Pancreas (tissue), 10 donors: ENCODE results near the gene SLC25A46. TPM values are rescaled to one million over a fixed set of nuclear protein-coding genes. Genes with fewer than 3 reads are reported as not detected.

Experiments
- ATAC-seq, 4 donors: fragments of 200-7000 bp; cut with Tn5 transposase; one replicate each; pipeline versions ENCODE4 v1.8.0 to v1.9.1; 2020; ENCODE audit warnings: mild to moderate bottlenecking in 4 of 4, moderate library complexity in 4 of 4
- DNase-seq, 6 donors: peaks; one replicate each; pipeline ENCODE4 v3.0.0-alpha.2; 2020
- FAIRE-seq: peaks from 2 replicates; lab custom pipeline; 2012; peaks lifted over from hg19 to GRCh38; lab: Jason Lieb, UNC
- H3K27ac ChIP-seq, 4 donors: fragments of 200-600 bp; sonication (generic); 1 replicate in 3 of 4; 2 replicates in 1 of 4; pipeline versions ENCODE4 v1.5.0 to v1.8.0; 2020
- H3K27me3 ChIP-seq, 4 donors: fragments of 200-600 bp; one replicate each; pipeline ENCODE4 v1.8.0; 2021
- H3K36me3 ChIP-seq, 3 donors: fragments of 200-600 bp; sonication (generic) in 1 of 3; one replicate each; pipeline versions ENCODE4 v1.5.0 to v1.8.0; 2020 to 2021
- H3K4me1 ChIP-seq, 3 donors: fragments of 200-600 bp; one replicate each; pipeline ENCODE4 v1.8.0; 2021
- H3K4me3 ChIP-seq, 4 donors: fragments of 200-600 bp; sonication (generic) in 2 of 4; one replicate each; pipeline versions ENCODE4 v1.5.0 to v1.8.0; 2020 to 2021
- H3K9me3 ChIP-seq, 4 donors: fragments of 200-600 bp; one replicate each; pipeline ENCODE4 v1.8.0; 2021
- WGBS, 2 donors: extraction: QIAGEN DNeasy Blood & Tissue Kit; methylation state at CpG; one replicate each; pipeline ENCODE4 v1.1.7; 2013; 5-methylcytosine and 5-hydroxymethylcytosine counted together
- intact Hi-C, 3 donors: fragments of 100-400 bp; cut with DNase I; formaldehyde crosslinking; loops; one replicate each; pipeline versions ENCODE4 v1.11.1 to v1.14.2; 2022
- polyA plus RNA-seq, 2 donors: library from polyadenylated mRNA; stranded (reverse); fragments of 200-250 nt; gene quantifications; one replicate each; pipeline ENCODE4 v1.2.3, GENCODE V29; 2013
- total RNA-seq, 6 donors: library from RNA; stranded (reverse); fragmentation: NEBNext Ultra II Directional in 4 of 6; extraction: Animal tissue kit (Norgen Biotek cat#: 25700) in 4 of 6; gene quantifications; one replicate each; pipeline versions ENCODE4 v1.2.1 to v1.2.4, GENCODE V29; 2021 to 2023
- TF ChIP-seq, protein P1 (sequence below), 4 donors: fragments of 200-600 bp; sonication (generic) in 3 of 4; IDR thresholded peaks; one replicate each; pipeline versions ENCODE4 v1.5.0 to v1.8.0; 2021; ENCODE audit warnings: antibody characterized with exemption in 4 of 4
- donor health status: healthy with polysubstance abuse.
- donor health status: DM: no; HTN: no; CAD: no; lungs with moderate emphysema.
- donor health status: DM: no; HTN: no; CAD: no.
- donor health status: control.
- donor health status: control.
- donor health status: Bipolar disorder and iron deficiency.
- donor health status: DM: yes; HTN: yes; CAD: no.
- donor health status: DM: no; HTN: no; CAD: no.
- donor health status: DM: no; HTN: no; CAD: no.
- donor health status: DM: yes; HTN: yes; CAD: no.

The SLC25A46 gene
- total and polyA plus RNA-seq, 8 donors, result 6.1 to 20.7 (median 15.7) TPM

DNA sequence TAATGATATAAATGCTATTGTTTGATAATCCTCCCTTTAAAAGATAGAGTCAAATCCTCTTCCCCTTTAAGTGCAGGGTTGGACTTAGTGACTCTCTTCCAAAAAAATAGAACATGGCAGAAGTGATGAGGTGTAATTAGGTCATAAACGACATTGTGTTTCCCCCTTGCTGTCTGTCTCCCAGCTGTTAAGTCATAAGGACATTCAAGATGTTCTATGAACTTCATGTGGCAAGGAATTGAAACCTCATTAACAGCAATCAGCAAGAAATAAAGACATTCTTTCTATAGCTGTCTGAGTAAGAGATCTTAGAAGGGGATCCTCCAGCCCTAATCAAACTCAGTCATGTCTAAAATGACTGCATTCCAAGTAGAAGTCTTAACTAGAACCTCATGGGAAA is 3.3 kb upstream of the SLC25A46 start:
- H3K27me3 ChIP-seq, result no peaks in the 10 kb centered on the region
- TF ChIP-seq, protein P1, sequence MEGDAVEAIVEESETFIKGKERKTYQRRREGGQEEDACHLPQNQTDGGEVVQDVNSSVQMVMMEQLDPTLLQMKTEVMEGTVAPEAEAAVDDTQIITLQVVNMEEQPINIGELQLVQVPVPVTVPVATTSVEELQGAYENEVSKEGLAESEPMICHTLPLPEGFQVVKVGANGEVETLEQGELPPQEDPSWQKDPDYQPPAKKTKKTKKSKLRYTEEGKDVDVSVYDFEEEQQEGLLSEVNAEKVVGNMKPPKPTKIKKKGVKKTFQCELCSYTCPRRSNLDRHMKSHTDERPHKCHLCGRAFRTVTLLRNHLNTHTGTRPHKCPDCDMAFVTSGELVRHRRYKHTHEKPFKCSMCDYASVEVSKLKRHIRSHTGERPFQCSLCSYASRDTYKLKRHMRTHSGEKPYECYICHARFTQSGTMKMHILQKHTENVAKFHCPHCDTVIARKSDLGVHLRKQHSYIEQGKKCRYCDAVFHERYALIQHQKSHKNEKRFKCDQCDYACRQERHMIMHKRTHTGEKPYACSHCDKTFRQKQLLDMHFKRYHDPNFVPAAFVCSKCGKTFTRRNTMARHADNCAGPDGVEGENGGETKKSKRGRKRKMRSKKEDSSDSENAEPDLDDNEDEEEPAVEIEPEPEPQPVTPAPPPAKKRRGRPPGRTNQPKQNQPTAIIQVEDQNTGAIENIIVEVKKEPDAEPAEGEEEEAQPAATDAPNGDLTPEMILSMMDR (IDR thresholded peaks at IDR 0.05), result no peak
- WGBS, 2 donors, result 35 to 48% methylated on average over 1 of the region's 1 CpG
- no peak for FAIRE-seq
- H3K9me3 ChIP-seq, result no peaks in the 10 kb centered on the region
- no peaks in the 10 kb centered on the region for H3K36me3 ChIP-seq
- no peak overlapping the region for H3K4me3 ChIP-seq
- no peak for ATAC-seq
- no peak overlapping the region for H3K27ac ChIP-seq
- intact Hi-C loops, result no loop called here
- no peak for DNase-seq
- H3K4me1 ChIP-seq, result peaks cover 6 to 10% (median 8%) of the 10 kb centered on the region in 3 donors

DNA sequence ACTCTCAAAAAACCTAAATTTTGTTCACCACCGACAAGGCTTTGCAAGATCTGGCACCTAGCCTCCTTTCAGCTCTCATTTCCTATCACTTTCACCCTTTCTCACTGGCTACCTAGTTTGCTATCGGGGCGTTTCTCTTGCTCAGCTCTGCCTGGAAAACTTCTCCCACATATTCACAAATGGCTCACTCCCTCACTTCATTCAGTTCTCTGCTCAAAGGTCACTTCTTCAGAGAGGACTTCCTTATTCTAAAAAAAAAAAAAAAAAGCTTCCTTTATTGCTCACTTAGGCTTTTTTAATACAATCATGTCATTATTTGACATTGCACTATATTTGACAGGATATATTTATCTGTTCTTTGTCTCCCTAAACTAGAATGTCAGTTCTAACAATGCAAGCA is 2.1 kb upstream of the SLC25A46 start:
- H3K4me1 ChIP-seq, result peaks cover 6 to 10% (median 8%) of the 10 kb centered on the region in 3 donors
- no peak for DNase-seq
- WGBS, 2 donors, result 71 to 76% methylated on average over 3 of the region's 3 CpGs
- peak; percentile 71 for FAIRE-seq
- no peak overlapping the region for H3K27ac ChIP-seq
- no peaks in the 10 kb centered on the region for H3K27me3 ChIP-seq
- TF ChIP-seq, protein P1 (IDR thresholded peaks at IDR 0.05), result no peak
- H3K9me3 ChIP-seq, result no peaks in the 10 kb centered on the region
- no peaks in the 10 kb centered on the region for H3K36me3 ChIP-seq
- H3K4me3 ChIP-seq, result no peak overlapping the region
- intact Hi-C loops, result no loop called here
- ATAC-seq, result no peak

DNA sequence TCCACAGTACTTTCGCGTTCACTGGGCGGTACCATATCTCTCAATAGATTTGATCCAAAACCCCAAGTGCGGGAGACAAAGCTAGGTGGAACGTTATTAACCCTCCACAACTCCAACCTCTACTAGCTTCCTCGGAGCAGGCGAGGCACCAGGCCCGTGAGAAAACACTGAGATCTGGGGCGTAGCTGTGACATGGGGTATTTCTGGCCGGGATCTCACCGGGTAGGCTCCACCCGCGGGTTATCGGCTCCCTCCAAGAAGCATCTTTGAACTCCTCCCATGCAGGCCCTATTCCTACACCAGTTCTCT is 350 bp upstream of the SLC25A46 start:
- DNase-seq, result peak in 1 of 6 donors; percentile 53
- TF ChIP-seq, protein P1 (IDR thresholded peaks at IDR 0.05), result no peak
- ATAC-seq, result peak; percentile 59 to 72 (median 70)
- H3K27ac ChIP-seq, result peak overlapping the region; percentile 63 to 78 (median 74)
- H3K9me3 ChIP-seq, result no peaks in the 10 kb centered on the region
- intact Hi-C loops, result no loop called here
- peaks cover 6 to 10% (median 8%) of the 10 kb centered on the region in 3 donors for H3K4me1 ChIP-seq
- H3K27me3 ChIP-seq, result no peaks in the 10 kb centered on the region
- H3K36me3 ChIP-seq, result peaks cover 0 to 5% (median 0%) of the 10 kb centered on the region in 3 donors
- no peak for FAIRE-seq
- peak overlapping the region; percentile 86 to 99 (median 92) for H3K4me3 ChIP-seq
- 0 to 1% methylated on average over 14 of the region's 14 CpGs for WGBS, 2 donors

DNA sequence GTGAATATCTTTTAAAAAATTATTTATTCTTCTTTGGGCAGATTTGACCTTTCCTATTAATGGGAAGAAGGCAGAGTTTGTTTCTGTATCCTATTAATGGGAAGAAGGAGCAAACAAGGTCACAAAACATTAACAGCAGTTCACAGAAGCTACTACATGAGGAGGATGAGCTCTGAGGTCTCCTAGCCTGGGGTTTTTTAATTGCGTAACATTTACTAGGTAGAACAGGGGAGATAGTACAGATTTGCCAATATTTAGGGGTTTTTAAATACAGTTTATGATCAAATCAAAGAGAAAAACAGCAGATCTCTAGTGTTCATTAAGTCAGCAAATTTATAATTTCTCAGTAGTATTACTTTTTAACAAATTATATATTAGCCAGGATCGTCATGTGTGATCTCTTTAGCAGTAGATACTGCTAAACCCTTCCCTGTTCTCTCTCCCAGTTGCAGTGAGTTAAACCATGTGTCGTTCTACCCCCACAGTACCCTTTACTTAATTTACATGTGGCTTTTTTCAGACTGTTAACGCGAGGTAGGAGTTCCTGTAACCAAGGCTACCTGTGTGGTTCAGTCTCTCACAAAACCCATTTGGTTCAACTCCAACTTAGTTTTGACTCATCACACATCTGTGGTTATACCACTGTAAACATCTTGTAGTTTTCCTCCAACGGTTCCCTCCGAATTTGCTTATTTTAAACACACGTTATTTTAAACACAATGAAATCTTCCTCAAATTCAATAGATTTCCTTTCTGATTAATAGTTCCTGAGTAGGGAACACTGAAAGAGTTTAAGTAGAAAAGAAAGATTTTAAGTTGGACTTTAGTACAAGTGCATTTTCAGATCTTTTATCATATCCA is 13.3 kb downstream of the SLC25A46 start:
- DNase-seq (no peak), ATAC-seq (peak in 1 of 4 donors; percentile 53), FAIRE-seq (no peak)
- Histone ChIP-seq H3K27ac (no peak overlapping the region), H3K4me3 (no peak overlapping the region), H3K9me3 (no peaks in the 10 kb centered on the region), H3K36me3 (peaks cover 0 to 20% (median 8%) of the 10 kb centered on the region in 3 donors), H3K4me1 (peaks cover 0 to 2% (median 0%) of the 10 kb centered on the region in 3 donors), H3K27me3 (no peaks in the 10 kb centered on the region)
- WGBS, 2 donors, result 81 to 82% methylated on average over 8 of the region's 8 CpGs
- intact Hi-C loops, result no loop called here
- TF ChIP-seq, protein P1 (IDR thresholded peaks at IDR 0.05), result no peak

DNA sequence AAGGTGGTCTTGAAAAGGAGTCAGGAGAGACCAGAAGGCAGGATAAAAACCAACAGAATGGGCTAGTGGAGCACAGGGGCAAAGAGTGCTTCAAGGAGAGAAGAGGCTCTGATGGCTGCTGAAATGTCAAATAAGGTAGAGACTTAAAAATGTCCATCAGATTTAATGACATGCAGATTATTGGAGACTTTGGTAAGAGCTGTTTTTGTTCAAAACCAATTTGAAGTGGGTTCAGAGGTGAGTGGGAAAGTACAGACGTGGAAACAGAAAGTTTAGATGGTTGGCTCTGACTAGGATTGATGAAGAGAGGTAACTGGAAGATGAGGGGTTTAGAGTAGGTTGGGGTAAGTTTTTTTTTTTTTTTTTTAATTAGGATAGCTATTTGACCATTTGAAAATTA is 14.1 kb downstream of the SLC25A46 start:
- TF ChIP-seq, protein P1 (IDR thresholded peaks at IDR 0.05), result no peak
- ATAC-seq (no peak), DNase-seq (no peak), FAIRE-seq (no peak)
- 78 to 81% methylated on average over 1 of the region's 1 CpG for WGBS, 2 donors
- H3K4me1 ChIP-seq, result peaks cover 0 to 2% (median 0%) of the 10 kb centered on the region in 3 donors
- no peaks in the 10 kb centered on the region for H3K9me3 ChIP-seq
- intact Hi-C loops, result no loop called here
- no peak overlapping the region for H3K4me3 ChIP-seq
- no peak overlapping the region for H3K27ac ChIP-seq
- H3K27me3 ChIP-seq, result no peaks in the 10 kb centered on the region
- H3K36me3 ChIP-seq, result peaks cover 0 to 20% (median 8%) of the 10 kb centered on the region in 3 donors
